ENCODE results near the gene CNPY1.

CNPY1 gene

DNA sequence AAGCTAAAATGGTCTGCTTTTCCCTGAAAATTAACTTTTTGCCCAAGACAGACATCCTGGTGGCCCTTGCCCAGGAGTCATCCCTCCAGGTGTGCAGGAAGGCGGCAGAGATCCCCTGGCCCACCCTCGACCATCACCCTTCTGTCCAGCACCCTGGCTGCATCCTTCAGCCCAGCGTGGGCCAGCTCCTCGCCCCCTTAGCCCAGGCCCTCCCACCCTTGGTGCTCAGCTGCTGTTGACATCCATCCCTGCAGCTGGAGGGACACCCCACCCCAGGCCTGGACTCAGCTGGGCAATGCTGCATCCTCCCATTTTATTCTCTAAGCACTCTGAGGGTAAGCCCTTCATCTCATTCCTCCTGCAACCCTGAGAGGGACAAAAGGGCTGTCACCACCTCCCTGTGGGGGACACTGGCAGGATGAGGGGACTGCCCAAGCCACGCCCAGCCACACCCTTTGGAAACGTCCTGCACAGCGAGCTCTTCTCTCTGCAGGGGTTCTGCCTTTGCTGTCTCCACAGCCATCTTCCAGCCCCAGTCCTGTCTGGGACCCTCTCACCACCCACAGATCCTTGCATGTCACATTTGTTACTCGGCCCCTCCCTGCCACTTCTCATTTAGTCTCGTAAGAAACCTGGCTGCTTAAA is 57.8 kb downstream of the CNPY1 start:
- DNase-seq (ENCODE audit: low read depth, low spot score): no peak
- in situ Hi-C loops (cut with HindIII; ENCODE audit: low sequenced_read_pairs): no loop called here
- no peak overlapping the region for H3K4me3 ChIP-seq (ENCODE audit: low read depth, low read length)
- TF ChIP-seq, protein P1, sequence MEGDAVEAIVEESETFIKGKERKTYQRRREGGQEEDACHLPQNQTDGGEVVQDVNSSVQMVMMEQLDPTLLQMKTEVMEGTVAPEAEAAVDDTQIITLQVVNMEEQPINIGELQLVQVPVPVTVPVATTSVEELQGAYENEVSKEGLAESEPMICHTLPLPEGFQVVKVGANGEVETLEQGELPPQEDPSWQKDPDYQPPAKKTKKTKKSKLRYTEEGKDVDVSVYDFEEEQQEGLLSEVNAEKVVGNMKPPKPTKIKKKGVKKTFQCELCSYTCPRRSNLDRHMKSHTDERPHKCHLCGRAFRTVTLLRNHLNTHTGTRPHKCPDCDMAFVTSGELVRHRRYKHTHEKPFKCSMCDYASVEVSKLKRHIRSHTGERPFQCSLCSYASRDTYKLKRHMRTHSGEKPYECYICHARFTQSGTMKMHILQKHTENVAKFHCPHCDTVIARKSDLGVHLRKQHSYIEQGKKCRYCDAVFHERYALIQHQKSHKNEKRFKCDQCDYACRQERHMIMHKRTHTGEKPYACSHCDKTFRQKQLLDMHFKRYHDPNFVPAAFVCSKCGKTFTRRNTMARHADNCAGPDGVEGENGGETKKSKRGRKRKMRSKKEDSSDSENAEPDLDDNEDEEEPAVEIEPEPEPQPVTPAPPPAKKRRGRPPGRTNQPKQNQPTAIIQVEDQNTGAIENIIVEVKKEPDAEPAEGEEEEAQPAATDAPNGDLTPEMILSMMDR (IDR thresholded peaks at IDR 0.05; ENCODE audit: low read depth, low read length): no peak

- DNase-seq (ENCODE audit: low read depth, low spot score): no peak
- in situ Hi-C loops (cut with HindIII; ENCODE audit: low sequenced_read_pairs): no loop called here
- TF ChIP-seq, protein P1 (IDR thresholded peaks at IDR 0.05; ENCODE audit: low read depth, low read length): no peak
- no peak overlapping the region for H3K4me3 ChIP-seq (ENCODE audit: low read depth, low read length)
Observed at GRCh38 chr7:155487509-155488482, 58.6 kb downstream of the CNPY1 start.

DNA sequence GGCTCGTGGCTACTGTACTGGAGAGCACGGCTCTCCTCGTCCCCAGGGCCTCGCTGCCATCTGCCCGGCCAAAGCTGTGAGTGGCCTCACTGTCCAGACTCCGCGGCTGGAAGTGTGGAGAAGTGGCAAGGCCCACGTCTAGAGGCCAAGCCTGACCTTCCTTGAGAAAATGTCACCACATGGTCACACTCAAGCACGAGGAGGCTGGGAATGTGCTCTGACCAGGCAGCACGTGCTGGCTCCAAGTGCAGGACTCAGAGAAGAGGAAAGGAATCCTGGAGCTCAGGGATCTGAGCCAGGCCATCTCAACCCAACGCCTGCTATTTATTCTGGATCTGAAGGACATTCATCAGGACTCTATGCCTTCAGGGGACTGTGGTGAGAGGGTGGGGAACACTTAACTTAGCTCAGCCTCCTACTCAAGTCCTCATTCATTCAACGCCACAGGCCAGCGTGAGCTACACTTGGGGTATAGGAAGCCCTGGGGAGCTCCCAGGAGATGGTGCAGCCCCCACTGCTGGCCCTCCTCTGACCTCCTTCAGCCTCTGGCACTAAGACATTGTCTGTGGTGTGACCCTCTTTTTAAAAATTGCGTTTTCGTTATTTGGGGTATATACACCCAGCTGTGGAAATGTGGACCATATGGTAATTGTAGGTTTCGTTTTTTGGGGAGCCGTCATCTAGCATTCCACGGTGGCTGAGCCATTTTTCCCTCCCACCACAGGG is 59.4 kb downstream of the CNPY1 start:
- in situ Hi-C loops (cut with HindIII; ENCODE audit: low sequenced_read_pairs): no loop called here
- TF ChIP-seq, protein P1 (IDR thresholded peaks at IDR 0.05; ENCODE audit: low read depth, low read length): no peak
- no peak for DNase-seq (ENCODE audit: low read depth, low spot score)
- no peak overlapping the region for H3K4me3 ChIP-seq (ENCODE audit: low read depth, low read length)

DNA sequence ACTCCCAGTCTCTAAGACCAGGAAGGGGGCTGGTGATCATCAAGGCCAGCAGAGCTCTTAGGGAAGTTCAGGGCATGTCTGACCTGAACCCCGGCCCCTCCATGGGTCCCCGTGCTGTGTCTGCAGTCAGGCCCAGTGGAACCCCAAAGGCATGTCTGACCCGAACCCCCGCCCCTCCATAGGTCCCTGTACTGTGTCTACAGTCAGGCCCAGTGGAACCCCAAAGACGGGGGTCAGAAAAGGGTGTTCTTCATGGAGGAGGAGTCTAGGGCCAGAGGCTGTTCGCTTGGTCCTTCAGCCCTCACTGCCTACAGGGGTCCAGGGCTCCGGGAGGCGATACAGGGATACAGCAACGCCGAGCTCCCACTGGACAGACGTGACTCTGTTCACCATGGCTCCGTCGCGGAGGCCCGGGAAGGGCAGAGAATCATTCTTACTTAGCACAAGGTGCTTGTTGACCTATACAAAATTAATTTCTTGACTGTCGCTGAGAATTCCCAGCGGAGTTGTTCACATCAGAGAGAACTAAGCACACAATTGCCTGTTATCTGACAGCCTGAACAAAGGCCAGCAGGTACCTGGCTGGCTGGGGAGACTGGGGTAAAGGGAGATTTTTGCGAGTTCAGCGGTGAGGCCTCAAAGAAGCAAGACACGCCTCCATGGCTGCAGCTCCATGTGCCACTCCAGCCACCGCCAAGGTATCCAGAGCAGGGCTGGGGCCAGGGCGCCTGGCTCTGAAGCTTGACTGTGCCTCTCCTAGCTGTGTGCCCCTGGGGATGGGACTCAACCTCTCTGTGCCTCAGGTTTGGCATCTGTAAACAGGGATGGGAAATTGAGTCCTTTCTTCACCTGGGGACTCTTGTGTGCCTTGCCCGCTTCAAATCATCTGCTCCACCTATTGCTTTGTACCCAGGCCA is 61.6 kb downstream of the CNPY1 start:
- DNase-seq (ENCODE audit: low read depth, low spot score): no peak
- in situ Hi-C loops (cut with HindIII; ENCODE audit: low sequenced_read_pairs): no loop called here
- TF ChIP-seq, protein P1 (IDR thresholded peaks at IDR 0.05; ENCODE audit: low read depth, low read length): no peak
- H3K4me3 ChIP-seq (ENCODE audit: low read depth, low read length): no peak overlapping the region

- no peak overlapping the region for H3K4me3 ChIP-seq (ENCODE audit: low read depth, low read length)
- in situ Hi-C loops (cut with HindIII; ENCODE audit: low sequenced_read_pairs): no loop called here
- TF ChIP-seq, protein P1 (IDR thresholded peaks at IDR 0.05; ENCODE audit: low read depth, low read length): no peak
- DNase-seq (ENCODE audit: low read depth, low spot score): no peak
Observed at GRCh38 chr7:155483868-155484325, 62.5 kb downstream of the CNPY1 start.
